GM12892 (cell line): ENCODE data around the gene CNTN4.
"Not testable (repeated sequence)": the region's sequence is repeated elsewhere in the genome, so short reads cannot be mapped to it uniquely, and the experiment has no call there.

Experiments used
- DNase-seq: peaks from one replicate; pipeline ENCODE4 v3.0.0; 2011; ENCODE audit not compliant: insufficient read length
- FAIRE-seq: peaks from 2 replicates; lab custom pipeline; 2011; peaks lifted over from hg19 to GRCh38; lab: Jason Lieb, UNC
- POLR2A ChIP-seq: IDR thresholded peaks from 2 replicates; pipeline ENCODE4 v1.6.1; 2011; ENCODE audit warnings: low read depth, low read length, control low read depth
- POLR2AphosphoS5 ChIP-seq: IDR thresholded peaks from 2 replicates; pipeline ENCODE4 v1.6.1; 2011; ENCODE audit warnings: low read depth, low read length, control low read depth
- TAF1 ChIP-seq: IDR thresholded peaks from 2 replicates; pipeline ENCODE4 v1.6.1; 2011; ENCODE audit warnings: low read depth, mild to moderate bottlenecking, control low read depth, low read length, borderline replicate concordance

CNTN4 gene

GRCh38 chr3:2802429-2802828 is 703.8 kb downstream of the CNTN4 start:
- DNase-seq (no peak), FAIRE-seq (no peak)
- TF ChIP-seq TAF1 (no peak), POLR2AphosphoS5 (no peak), POLR2A (no peak)

DNA sequence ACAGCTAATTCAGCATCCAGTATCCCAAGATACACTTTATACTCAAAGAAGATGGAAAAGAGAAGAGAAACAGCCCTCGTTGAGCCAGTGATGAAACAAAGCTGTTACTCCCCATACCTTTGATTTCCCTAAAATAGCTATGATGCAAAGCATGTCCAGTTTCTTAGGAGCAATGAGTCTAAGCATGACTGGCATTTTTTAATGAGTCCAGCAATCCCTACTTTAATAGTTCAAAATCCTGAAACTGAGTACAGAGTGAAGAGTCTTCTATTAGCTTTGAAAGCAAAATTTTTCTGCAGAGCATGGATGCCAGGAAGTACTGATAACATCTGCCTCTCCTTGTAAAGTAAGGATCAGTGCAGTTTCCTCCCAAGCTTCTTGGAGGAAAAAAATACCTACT is 708.8 kb downstream of the CNTN4 start:
- TF ChIP-seq POLR2A (no peak), POLR2AphosphoS5 (no peak), TAF1 (no peak)
- FAIRE-seq: no peak
- DNase-seq: no peak

DNA sequence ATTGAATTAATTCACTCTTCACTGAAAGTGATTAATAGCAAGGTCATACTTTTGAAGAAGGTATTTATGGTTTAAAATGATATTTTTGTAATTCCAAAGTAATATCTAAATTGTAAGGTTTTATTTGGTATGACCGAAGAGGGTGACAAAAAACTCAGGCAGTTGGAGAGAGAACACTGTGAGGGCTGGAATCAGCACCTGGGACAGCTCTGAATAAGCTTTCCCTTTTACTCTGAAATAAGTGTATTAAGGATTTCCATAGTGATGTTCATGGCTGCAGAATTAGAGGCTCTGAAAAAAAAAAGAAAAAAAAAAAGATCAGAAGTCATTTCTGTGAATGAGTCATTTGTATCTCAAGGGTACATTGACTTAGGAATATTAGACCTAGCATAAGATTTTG is 712.1 kb downstream of the CNTN4 start:
- no peak for DNase-seq
- no peak for FAIRE-seq
- TF ChIP-seq TAF1 (no peak), POLR2AphosphoS5 (no peak), POLR2A (no peak)

DNA sequence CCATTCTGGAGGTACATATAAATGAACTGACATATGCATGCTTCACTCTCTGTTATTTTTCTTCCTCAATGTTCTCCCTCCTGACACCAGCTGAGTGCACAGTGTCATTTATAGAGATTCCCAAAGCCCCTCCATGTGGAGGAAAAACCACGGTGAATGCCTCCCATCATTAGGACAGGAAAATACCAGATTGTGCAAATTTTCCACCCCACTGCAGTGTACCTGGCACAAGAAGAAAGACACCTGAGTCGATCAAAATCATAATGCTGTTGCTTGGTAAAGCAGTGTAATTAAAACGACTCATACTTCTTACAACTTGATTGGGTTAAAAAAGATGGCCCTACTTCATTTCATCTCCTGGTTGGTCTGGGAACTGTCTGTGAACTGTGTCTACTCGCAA is 720.9 kb downstream of the CNTN4 start:
- no peak for TF ChIP-seq POLR2A
- no peak for TF ChIP-seq POLR2AphosphoS5
- no peak for TF ChIP-seq TAF1
- DNase-seq (no peak), FAIRE-seq (no peak)

DNA sequence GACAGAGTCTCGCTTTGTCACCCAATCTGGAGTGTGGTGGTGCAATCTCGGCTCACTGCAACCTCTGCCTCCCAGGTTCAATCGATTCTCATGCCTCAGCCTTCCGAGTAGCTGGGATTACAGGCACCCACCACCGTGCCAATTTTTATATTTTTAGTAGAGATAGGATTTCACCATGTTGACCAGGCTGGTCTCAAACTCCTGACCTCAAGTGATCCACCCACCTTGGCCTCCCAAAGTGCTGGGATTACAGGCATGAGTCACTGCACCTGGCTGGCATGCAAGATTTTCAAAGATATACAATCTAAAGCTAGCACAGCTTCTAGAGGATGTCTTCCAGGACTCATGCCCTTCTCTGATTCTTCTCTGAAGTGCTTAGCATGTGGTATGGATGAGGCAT is 722.3 kb downstream of the CNTN4 start:
- not testable (repeated sequence) for FAIRE-seq, DNase-seq

DNA sequence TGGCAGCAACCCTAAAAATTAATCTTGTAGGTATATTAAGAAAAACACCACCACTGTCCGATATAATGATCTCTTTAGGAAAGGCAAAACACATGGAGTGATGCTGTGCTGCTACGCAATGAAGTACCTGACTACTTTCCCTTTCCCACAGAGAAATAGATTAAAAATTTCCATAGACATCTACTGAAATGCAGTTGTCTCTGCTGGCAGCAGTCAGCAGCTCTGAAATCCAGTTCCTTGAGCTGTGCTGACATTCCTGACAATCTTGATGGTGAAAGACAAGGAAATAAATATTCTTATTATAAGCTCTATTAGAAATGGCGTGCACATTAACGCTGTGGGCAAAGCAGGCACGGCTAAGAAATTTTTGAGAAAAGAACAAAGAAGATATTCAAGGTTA is 723.9 kb downstream of the CNTN4 start:
- TF ChIP-seq POLR2A (no peak), TAF1 (no peak), POLR2AphosphoS5 (no peak)
- FAIRE-seq: no peak

GRCh38 chr3:2823031-2823430 is 724.4 kb downstream of the CNTN4 start:
- FAIRE-seq (no peak), DNase-seq (no peak)
- TF ChIP-seq TAF1 (no peak), POLR2A (no peak), POLR2AphosphoS5 (no peak)

More for the DNA sequence above, 723.9 kb downstream of the CNTN4 start:
- no peak for DNase-seq

GRCh38 chr3:2823437-2824211 is 725.0 kb downstream of the CNTN4 start:
- FAIRE-seq (no peak), DNase-seq (no peak)
- no peak for TF ChIP-seq POLR2AphosphoS5

DNA sequence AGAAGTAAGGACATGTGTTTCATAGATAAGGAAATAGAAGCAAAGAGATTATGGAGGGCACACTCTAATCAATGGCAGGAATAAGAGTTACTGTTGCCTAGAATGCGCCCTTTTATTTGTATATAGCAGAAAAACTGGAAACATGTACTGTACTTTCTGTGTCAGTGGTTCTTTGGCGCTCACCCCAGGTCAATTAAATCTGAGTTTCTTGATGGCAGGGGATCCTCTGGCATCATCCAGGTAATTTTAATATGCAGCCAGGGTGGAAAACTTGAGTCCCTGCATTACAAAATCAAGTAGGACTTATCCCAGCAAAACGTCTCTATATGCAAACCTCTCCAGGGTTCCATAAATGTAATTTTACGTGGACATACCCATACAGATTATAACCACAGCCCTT is 727.4 kb downstream of the CNTN4 start:
- TF ChIP-seq TAF1: no peak
- no peak for TF ChIP-seq POLR2AphosphoS5
- TF ChIP-seq POLR2A: no peak
- no peak for FAIRE-seq

DNA sequence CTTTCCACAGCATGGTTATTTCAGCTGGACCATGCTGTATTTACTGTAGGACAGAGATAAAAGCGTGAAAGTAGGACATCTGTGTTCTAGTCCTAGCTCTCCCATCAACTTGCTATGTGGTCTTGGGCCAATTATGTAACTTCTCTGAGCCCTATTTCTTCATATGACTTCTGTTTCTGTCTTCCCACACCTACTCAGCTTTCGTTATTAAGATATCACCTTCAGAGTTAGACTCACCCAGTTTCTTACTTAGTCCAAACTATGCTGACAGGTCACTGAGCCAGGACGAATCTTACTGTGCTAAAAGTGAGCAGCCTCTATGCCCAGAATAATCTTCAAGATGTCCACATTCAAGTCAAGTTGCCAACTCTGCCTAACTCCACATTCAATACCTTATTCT is 727.8 kb downstream of the CNTN4 start:
- TF ChIP-seq TAF1: no peak
- TF ChIP-seq POLR2A: no peak
- no peak for TF ChIP-seq POLR2AphosphoS5
- DNase-seq (no peak), FAIRE-seq (no peak)

More for the DNA sequence above, 727.4 kb downstream of the CNTN4 start:
- DNase-seq: no peak

GRCh38 chr3:2837239-2837638 is 738.6 kb downstream of the CNTN4 start:
- no peak for DNase-seq
- no peak for FAIRE-seq
- no peak for TF ChIP-seq TAF1
- no peak for TF ChIP-seq POLR2AphosphoS5
- TF ChIP-seq POLR2A: no peak

DNA sequence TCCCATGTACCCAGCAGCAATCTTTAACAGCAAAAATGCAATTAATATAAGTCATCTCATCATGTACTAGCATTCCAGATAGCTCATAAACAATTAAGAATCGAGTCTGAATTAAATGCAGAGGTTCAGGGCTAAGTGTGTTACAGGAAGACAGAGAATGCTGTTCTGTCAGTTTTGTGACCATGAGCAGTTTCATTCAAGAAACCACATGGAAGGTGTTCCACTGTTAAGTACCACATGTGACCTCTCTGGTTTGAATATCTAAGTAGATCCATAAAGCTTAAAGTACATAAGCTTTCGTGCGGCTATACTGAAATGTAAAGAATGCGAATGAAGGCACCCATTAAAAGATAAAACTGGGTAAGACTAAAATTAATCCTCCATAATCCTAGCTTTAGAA is 739.2 kb downstream of the CNTN4 start:
- no peak for FAIRE-seq
- TF ChIP-seq TAF1 (no peak), POLR2A (no peak), POLR2AphosphoS5 (no peak)
- DNase-seq: no peak

GRCh38 chr3:2838546-2839157 is 740.0 kb downstream of the CNTN4 start:
- FAIRE-seq: no peak
- DNase-seq: no peak
- TF ChIP-seq POLR2A: no peak
- TF ChIP-seq POLR2AphosphoS5: no peak
